HG03460 (cell line): ENCODE data around the gene NIM1K.
"Not testable (repeated sequence)": the region's sequence is repeated elsewhere in the genome, so short reads cannot be mapped to it uniquely, and the experiment has no call there.

Source experiments
- ATAC-seq: cut with Tn5 transposase; IDR thresholded peaks from one replicate; pipeline ENCODE4 v1.9.1; 2021; ENCODE audit not compliant: unreplicated experiment

The NIM1K gene

DNA sequence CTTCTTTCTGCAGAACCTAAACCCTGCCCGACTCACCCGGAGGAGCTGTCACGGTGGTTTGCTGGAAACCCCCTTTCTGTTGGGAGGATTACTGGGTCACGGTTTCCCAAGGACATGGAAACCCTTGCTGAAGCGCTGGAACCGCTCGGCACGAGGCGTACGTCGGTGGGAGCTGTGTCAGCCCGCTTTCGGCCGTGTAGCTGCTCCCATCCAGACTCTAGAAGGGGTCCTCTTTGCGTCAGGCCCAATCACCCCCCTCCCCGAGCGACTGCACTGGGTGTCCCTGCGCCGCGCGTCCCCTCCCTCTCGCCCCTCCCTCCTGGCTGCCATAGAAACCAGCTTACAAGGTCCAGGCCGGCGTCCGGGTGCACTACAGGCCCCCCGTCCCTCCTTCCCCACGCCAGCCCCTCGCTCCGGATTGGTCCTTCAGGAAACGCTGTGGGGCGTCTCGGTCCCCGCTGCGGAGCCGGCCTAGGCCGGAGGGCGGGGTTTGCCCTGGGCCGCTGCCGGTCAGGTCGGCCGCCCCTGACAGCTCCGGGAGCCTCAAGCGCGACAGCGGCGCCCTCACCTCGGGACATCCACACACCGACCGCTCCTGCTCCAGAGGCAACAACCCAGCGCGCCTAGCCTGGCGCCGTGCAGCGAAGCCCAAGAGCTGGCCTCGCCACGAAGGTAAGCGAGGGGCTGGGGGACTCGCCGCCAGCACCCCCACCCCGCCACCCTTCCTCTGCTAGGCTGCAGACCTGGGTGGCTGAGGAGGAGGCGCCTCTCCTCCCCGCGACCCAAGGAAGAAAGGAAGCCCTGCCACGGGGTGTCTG lies at the start of gene NIM1K:
Gene NIM1K (plus strand): TSS at position 486 of the 818 bp plus-strand sequence. CDS start 53,551 bp downstream, outside the sequence.
- peak; percentile 80 for ATAC-seq

DNA sequence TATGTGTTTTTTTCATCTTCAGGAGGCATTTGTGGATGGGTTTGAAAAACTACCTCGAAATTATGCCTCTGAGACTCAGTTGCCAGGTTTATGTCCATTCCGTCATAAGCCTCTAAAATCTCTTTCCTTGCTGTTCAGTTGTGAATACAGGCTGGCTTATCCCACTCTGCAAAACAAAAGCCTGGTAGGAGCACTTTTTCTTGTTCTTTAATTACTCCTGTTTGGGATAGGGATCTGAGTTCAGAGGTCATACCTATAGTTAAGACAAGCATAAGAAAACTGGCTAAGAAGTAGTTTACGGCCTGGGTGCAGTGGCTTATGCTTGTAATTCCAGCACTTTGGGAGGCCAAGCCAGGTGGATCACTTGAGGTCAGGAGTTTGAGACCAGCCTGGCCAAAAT lies 47.0 kb upstream of the NIM1K start:
- no peak for ATAC-seq

DNA sequence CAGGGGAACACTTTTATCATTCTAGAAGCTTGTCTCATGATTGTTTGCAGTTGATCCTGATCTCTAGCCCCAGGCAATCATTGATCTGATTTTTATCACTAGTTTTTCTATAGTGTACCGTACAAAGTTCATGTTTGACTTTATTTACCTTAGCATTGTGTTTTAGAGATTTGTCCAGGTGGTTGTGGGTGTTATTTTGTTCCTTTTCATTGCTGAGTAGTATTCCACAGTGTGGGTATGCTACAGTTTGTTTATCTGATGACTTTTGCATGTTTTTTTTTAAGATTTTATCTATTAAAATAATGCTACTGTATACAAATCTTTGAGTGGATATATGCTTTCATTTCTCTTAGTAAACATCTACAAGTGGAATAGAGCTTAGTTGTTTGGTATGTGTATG lies 45.1 kb upstream of the NIM1K start:
- no peak for ATAC-seq

DNA sequence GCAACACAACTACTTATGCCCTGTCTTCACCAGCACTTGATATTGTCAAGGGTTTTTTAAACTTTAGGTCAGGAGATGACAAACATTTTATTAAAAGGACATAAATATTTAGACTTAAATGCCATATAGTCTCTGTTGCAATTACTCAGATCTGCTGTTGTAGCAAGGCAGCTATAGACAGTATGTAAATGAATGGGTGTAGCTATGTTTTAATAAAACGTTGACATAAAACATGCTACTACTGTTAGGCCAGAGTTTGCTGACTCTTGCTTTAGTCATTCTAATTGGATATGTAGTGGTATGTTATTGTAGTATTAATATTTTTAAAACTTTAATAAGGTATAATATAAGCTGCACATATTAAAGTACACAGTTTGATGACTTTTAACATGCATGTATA lies 43.6 kb upstream of the NIM1K start:
- no peak for ATAC-seq

DNA sequence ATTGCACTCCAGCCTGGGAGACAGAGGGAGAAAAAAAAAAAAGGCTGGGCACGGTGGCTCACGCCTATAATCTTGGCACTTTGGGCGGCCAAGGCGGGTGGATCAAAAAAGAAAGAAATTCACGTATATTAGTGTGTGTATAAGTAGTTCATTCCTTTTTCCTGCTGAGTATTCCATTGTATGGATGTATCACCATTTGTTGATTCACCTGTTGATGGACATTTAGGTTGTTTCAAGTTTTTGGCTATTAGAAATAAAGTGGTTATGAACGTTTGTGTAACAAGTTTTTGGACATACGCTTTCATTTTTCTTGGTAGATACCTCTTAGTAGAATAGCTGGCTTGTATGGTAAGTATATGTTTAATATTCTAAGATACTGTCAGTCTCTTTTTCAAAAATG lies 42.8 kb upstream of the NIM1K start:
- ATAC-seq, result no peak

DNA sequence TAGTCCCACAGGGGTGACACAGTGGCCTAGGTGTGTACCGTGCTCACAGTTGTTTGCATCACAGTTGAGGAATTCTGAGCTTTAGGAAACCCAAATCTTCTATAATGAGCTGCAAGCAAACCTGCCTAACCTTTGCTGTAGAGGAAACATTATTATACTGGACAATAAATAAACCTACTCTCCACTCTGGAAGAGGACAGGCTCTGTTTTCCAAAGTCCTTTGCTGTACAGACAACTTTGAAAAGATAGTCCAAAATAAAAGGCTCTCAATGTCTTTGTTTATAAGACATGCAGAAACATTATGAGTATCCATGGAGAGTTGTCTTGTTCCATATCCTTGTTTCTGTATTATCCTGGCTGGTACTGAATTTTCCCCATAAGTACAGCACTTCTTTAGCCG lies 42.0 kb upstream of the NIM1K start:
- ATAC-seq, result no peak

DNA sequence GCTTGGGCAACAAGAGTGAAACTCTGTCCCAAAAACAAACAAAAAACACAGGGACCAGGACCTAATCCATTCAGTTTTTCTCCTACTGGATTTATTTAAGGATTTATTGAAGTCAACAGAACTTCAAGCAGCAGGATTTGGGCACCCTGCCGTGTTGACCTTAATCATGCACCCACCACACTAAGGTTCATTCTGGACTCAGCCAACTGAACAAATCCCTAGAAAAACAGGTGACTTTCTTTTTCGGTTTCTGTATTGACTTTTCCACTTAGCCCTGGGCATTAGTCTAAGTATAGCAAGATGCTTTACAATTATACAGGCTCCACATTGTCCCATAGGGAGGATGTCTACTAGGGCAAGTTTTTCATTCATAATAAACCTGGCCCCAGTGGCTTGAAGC lies 41.3 kb upstream of the NIM1K start:
- no peak for ATAC-seq

DNA sequence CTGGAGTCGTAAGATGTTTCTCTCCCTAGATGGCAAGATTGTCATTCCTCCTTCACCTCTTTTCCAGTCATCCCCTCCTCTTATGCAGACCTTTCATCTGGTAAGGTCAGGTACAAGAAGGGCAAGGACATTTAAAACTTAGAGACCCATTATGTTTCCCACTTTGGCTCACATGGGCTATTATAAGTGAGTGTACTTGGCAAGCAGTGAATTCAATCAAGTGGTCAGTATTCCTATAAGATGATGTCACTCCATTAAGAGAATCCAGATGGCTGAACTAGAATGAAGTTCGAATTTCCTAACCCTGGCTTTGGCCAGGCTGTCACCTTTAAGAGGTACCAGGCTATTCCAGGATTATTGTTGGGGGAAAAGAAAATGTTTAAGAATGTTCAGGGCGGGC lies 39.1 kb upstream of the NIM1K start:
- no peak for ATAC-seq

DNA sequence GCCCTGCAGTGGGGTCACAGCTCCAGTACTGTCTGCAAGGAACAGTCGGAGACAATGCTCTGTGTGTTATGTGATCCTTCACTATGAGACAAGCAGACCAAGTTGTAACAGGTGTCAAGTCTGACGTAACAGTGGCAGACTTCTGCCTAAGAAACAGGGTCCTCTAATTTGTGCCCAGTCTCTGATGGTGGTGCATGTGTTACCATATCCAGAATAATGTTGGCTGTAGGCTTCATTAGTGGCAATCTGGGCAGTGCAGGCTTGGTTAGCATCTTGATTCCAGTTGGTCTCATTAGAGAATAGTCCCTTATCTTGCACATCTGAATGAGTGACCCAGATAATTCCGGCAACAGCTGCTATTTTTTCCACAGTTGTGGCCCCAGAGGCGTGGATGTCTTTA lies 37.6 kb upstream of the NIM1K start:
- no peak for ATAC-seq

DNA sequence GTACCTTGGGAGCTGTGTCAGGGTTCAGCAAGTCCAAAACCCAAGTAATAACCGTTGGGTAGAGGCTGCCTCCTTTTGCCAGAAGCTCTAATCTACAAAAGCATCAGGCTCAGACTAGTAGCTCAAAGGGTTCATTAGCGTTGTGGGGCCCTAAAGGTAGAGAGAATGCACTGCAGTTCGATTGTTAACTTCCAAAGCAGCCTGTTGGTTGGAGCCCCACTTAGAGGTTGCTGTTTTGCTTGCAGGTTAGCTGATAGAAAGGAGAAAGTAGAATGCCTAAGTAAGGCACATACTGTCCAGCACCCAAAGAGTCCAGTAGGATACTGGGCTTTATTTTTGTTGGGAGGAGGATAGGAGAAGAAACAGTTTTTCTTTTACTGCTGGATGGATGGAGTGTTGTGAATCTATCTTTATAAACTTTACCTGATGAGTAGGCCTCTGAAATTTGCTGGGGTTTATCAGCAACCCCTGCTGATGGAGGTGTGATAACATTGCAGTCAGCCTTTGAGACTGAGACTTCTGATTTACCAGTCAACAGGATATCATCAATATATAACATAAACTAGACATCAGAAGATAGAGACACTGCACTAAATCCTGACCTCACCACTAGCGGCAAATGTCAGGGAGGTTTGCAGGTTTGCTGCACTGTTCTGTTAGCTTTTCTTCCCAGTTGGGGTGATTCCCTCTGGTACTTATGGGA lies 36.5 kb upstream of the NIM1K start:
- ATAC-seq, result no peak

DNA sequence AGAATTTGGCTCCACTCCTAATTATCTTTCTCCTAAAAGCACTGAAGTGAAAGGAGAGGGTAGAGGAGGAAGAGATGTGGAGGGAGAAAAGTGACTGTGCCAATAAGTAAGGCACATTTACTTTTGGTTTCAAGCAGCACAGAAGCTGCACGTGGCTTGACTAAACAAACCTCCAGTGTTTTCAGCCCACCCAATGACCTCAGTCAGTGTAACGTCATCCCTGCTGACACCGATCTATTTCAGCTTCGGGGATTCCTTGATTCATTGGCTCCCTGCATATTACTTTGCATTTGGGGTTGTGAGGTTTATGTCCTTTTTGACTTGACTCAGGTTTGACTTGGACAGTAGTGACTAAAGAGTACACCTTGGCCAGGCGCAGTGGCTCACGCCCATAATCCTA lies 35.6 kb upstream of the NIM1K start:
- no peak for ATAC-seq

DNA sequence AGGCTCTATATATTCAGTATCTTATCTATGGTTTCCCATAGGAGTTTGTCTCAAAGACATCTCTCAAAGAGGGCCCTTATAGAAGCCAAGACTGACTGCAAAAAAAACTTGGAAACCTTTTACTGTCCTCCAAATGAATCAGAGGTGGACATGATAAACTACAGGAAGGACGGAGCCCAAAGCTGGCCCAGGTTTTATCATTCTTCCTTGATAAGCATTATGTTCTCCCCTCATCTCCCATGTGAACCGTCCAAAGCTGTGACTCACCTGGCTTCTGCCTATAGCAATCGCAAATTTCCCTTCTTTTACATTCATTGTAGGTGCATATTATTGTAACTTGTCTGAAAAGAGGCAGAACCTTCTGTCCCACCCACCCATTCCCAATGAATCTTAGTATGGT lies 35.0 kb upstream of the NIM1K start:
- ATAC-seq, result no peak

DNA sequence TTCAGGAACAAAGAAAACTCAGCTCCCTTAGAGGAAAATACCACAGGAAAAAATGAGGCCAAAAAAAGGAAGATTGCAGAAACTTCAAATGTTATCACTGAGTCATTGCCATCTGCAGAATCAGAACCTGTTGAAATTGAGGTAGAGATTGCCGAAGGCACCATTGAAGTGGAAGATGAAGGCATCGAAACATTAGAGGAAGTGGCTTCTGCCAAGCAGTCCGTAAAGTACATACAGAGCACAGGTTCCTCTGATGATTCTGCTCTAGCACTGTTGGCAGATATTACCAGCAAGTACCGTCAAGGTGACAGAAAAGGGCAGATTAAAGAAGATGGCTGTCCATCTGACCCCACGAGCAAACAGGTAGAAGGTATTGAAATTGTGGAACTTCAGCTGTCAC lies 30.8 kb upstream of the NIM1K start:
- no peak for ATAC-seq

DNA sequence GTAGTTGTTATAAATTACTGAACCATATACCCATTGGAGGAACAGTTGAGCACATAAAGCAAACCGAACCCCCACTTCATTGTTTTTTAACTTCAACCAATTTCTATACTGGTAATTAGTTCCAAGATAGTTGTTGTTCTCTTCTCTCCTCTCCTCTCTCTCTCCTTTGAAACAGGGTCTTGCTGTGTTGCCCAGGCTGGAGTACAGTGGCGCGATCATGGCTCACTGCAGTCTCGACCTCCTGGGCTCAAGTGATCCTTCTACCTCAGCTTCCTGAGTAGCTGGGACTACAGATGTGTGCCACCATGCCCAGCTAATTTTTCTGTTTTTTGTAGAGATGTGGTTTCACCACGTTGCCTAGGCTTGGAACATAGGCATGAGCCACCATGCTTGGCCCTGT lies 27.2 kb upstream of the NIM1K start:
- not testable (repeated sequence) for ATAC-seq

DNA sequence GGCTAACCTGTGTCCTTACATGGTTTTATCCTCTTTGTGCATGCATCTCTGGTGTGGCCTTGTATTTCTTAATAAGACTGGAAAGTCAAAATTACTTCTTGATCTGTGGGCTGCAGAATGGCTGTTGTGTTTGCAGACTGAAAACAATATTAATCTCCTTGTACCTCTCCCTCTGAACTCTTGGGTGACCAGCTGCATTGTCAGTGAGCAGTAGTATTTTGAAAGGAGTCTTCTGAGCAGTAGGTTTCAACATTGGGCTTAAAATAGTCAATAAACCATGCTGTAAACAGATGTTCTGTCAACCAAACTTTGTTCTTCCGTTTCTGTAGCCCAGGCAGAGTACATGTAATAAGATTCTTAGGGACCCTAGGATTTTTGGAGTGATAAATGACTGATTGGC lies 26.7 kb upstream of the NIM1K start:
- no peak for ATAC-seq

DNA sequence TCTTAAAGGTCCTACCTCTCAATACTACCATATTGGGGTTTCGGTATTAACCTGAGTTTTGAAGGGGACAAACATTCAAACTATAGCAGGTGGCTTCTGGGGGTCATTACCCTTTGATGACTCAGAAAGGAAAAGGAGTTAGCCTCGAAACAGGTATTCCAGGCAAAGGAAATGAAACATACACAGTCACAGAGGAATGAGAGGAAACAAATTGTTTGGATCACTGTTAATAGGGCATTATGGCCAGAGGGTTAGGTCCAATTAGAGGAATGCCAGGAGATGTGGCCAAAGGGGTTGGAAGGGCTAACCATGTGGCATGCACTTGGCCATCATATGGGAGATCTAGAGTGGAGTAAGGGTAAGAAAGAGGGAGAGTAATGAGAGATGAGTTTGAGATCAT lies 23.9 kb upstream of the NIM1K start:
- no peak for ATAC-seq

DNA sequence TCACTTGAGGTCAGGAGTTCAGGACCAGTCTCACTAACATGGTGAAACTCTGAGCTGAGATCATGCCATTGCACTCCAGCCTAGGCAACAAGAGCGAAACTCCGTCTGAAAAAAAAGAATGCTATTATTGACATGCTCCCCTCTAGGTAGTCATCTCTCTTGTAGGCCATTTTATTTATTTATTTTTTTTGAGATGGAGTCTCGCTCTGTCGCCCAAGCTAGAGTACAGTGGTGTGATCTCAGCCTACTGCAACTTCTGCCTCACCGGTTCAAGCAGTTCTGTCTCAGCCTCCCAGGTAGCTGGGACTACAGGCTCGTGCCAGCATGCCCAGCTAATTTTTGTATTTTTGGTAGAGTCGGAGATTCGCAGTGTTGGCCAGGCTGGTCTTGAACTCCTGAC lies 20.6 kb upstream of the NIM1K start:
- ATAC-seq, result no peak

DNA sequence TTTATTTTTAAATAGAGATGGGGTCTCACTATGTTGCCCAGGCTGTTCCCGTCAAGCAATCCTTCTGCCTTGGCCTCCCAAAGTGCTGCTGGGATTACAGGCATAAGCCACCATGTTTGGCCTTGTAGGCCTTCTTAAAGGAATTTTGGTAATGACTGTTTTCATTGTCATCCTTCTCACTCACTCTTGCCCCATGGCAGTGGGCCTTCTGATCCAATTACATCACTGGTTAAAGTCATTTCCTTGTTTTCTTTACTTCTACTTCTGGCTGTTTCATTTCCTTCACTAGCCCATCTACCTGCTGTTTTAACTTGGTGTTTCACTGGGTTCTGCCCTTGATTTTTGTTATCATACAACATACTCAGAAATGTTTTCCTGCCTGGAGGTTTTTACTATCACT lies 20.1 kb upstream of the NIM1K start:
- ATAC-seq, result no peak

DNA sequence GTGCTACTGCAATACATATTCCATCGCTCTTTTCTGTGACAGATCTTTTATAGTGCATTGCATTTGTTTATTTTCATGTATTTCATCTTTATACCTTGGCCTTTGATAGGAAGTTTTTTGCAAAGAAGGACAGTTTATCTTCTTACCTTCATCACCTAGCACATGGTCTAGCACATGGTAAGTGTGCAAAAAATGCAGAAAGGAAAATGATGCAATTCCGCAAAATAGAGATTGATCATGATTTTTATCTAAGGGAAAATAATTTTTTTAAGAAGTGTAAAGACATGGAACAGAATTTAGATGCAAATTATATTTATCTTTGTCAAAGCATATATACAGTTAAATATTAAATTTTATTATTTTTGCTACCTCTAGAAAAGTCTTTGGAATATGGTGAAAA lies 19.2 kb upstream of the NIM1K start:
- ATAC-seq, result no peak

DNA sequence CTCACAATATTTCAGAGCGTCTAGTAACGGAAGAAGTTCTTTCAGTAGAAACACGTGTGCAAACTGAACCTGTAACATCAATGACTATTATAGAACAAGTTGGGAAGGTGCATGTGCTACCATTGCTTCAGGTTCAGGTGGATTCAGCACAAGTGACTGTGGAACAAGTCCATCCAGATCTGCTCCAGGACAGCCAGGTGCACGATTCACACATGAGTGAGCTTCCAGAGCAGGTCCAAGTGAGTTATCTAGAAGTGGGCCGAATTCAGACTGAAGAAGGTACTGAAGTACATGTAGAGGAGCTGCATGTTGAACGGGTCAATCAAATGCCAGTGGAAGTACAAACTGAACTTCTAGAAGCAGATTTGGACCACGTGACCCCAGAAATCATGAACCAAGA lies 17.4 kb upstream of the NIM1K start:
- no peak for ATAC-seq

DNA sequence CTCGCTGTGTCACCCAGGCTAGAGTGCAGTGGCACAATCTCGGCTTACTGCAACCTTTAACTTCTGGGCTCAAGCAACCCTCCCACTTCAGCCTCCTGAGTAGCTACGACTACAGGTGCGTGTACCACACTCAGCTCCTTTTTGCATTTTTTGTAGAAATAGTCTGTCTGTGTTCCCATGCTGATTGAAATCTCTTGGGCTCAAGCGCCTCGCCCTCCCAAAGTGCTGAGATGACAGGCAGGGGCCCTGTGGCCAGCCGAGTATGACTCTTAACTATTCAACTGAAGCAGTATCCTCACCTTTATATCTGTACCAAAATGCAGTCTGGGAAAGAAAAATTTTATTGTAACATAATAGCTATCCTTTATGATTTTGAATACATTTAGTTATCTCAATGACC lies 12.2 kb upstream of the NIM1K start:
- ATAC-seq, result no peak

DNA sequence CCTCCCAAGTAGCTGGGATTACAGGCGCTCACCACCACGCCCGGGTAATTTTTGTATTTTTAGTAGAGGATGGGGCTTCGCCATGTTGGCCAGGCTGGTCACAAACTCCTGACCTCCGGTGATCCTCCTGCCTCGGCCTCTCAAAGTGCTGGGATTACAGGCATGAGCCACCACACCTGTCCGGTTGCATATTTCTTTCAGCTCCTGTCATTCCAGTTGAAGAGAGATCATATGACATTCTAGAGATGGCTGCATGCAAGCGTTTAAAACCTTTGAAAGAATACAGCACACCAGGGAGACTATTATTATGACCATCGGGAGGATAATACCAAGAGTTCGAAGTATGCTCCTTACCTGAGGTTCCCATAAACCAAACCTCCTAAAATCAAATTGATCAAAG lies 9.6 kb upstream of the NIM1K start:
- no peak for ATAC-seq

DNA sequence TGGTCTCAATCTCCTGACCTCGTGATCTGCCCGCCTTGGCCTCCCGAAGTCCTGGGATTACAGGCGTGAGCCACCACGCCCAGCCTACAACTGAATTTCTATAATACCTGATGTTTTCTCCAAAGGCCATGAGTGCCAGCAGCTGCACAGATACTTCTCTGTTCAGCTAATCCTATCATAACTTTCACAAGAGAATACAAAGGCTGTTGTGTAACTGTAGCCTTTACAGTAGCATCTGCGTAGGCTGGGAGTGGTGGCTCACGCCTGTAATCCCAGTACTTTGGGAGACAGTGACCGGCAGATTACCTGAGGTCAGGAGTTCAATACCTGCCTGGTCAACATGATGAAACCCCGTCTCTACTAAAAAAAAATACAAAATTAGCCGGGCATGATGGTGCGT lies 8.9 kb upstream of the NIM1K start:
- ATAC-seq, result not testable (repeated sequence)
